B cell (primary cell): ENCODE measurements around the gene SIPA1. TPM values are rescaled to one million over a fixed set of nuclear protein-coding genes. Genes with fewer than 3 reads are reported as not detected.
A peak's percentile ranks its signal among the peaks of the same experiment; 100 is the strongest.

Experiments
- ATAC-seq: fragments of 200-7000 bp; cut with Tn5 transposase; one replicate; pipeline ENCODE4 v1.10.0; 2021; ENCODE audit warnings: low read depth, mild to moderate bottlenecking, moderate number of reproducible peaks, moderate library complexity
- CTCF ChIA-PET: fragments of 350-600 bp; sonication (Branson Sonifier 250); formaldehyde crosslinking; loops from one replicate; lab custom pipeline; 2021; ENCODE audit warnings: antibody characterized with exemption, inconsistent platforms; lab: Charles Lee
- POLR2A ChIA-PET: fragments of 350-600 bp; sonication (Branson Sonifier 250); formaldehyde crosslinking; loops from one replicate; lab custom pipeline; 2021; ENCODE audit warnings: antibody characterized with exemption; lab: Charles Lee
- DNase-seq: peaks from one replicate; pipeline ENCODE4 v3.0.0; 2013
- H2AFZ ChIP-seq: 2 replicates; pipeline ENCODE4 v1.6.1; 2012; ENCODE audit warnings: mild to moderate bottlenecking, low read depth, low read length; ENCODE audit not compliant: insufficient read depth, poor library complexity, severe bottlenecking
- H3K27ac ChIP-seq, 2 donors: 1 replicate in 1 of 2; 2 replicates in 1 of 2; pipeline ENCODE4 v1.5.1; 2012 to 2013; ENCODE audit warnings: low read length in 2 of 2, mild to moderate bottlenecking in 2 of 2, moderate library complexity in 1 of 2
- H3K27me3 ChIP-seq, 4 experiments: fragments of 200-600 bp in 1 of 4; sonication (generic) in 1 of 4; replicated peaks in 1 of 4; 1 replicate in 2 of 4; 2 replicates in 2 of 4; pipeline versions ENCODE4 v1.6.1 to v1.7.0; 2013 to 2016; ENCODE audit warnings: low read length in 3 of 4, mild to moderate bottlenecking in 2 of 4, mixed read lengths in 1 of 4, moderate library complexity in 1 of 4; ENCODE audit not compliant: insufficient read depth in 4 of 4, control insufficient read depth in 3 of 4; ENCODE audit errors: control extremely low read depth in 1 of 4
- H3K36me3 ChIP-seq, 2 experiments: replicated peaks in 1 of 2; 1 replicate in 1 of 2; 2 replicates in 1 of 2; pipeline versions ENCODE4 v1.6.1 to v1.7.1; 2013; ENCODE audit warnings: low read length in 1 of 2; ENCODE audit not compliant: insufficient read depth in 2 of 2, control insufficient read depth in 1 of 2; ENCODE audit errors: control extremely low read depth in 1 of 2, extremely low read depth in 1 of 2
- H3K4me1 ChIP-seq, 2 donors: fragments of 200-600 bp in 1 of 2; sonication (generic) in 1 of 2; 1 replicate in 1 of 2; 2 replicates in 1 of 2; pipeline versions ENCODE4 v1.5.1 to v1.6.1; 2013 to 2017; ENCODE audit warnings: low read length in 2 of 2; ENCODE audit not compliant: control insufficient read depth in 2 of 2, insufficient read depth in 2 of 2
- H3K4me2 ChIP-seq: replicated peaks from 2 replicates; pipeline ENCODE3; 2012; ENCODE audit warnings: mild to moderate bottlenecking, low read depth, low read length; ENCODE audit not compliant: poor library complexity, severe bottlenecking
- H3K4me3 ChIP-seq, 5 experiments: fragments of 200-600 bp in 1 of 5; sonication (generic) in 1 of 5; 1 replicate in 3 of 5; 2 replicates in 2 of 5; pipeline versions ENCODE4 v1.5.1 to v1.7.0; 2011 to 2016; ENCODE audit warnings: low read length in 4 of 5, mild to moderate bottlenecking in 4 of 5, low read depth in 2 of 5, control low read depth in 1 of 5, moderate library complexity in 1 of 5; ENCODE audit not compliant: insufficient read depth in 1 of 5; ENCODE audit errors: control extremely low read depth in 1 of 5, extremely low read depth in 1 of 5
- H3K79me2 ChIP-seq: fragments of 200-600 bp; sonication (generic); one replicate; pipeline ENCODE4 v1.6.0; 2016; ENCODE audit warnings: low read length; ENCODE audit not compliant: control insufficient read depth, insufficient read depth
- H3K9ac ChIP-seq: fragments of 200-600 bp; sonication (generic); 2 replicates; pipeline ENCODE4 v1.6.1; 2017; ENCODE audit warnings: mild to moderate bottlenecking, low read length, moderate library complexity
- H3K9me3 ChIP-seq, 3 donors: one replicate each; pipeline versions ENCODE4 v1.6.1 to v1.7.1; 2013; ENCODE audit warnings: low read length in 2 of 3; ENCODE audit not compliant: control insufficient read depth in 2 of 3, insufficient read depth in 1 of 3; ENCODE audit errors: control extremely low read depth in 1 of 3
- H4K20me1 ChIP-seq: 2 replicates; pipeline ENCODE4 v1.6.0; 2012; ENCODE audit warnings: mild to moderate bottlenecking, low read length; ENCODE audit not compliant: insufficient read depth, control insufficient read depth, poor library complexity, severe bottlenecking
- H3K27ac Mint-ChIP-seq: one replicate; pipeline ENCODE4 v1.8.0; 2021; ENCODE audit warnings: mixed read lengths
- H3K27me3 Mint-ChIP-seq: one replicate; pipeline ENCODE4 v1.8.0; 2021; ENCODE audit warnings: mixed read lengths
- H3K4me1 Mint-ChIP-seq: one replicate; pipeline ENCODE4 v1.8.0; 2021; ENCODE audit warnings: mixed read lengths
- H3K4me3 Mint-ChIP-seq: one replicate; pipeline ENCODE4 v1.8.0; 2021; ENCODE audit warnings: mixed read lengths
- H3K9me3 Mint-ChIP-seq: one replicate; pipeline ENCODE4 v1.8.0; 2022; ENCODE audit warnings: mixed read lengths; ENCODE audit not compliant: insufficient read depth
- CTCF ChIP-seq: fragments of 200-600 bp; IDR thresholded peaks from one replicate; pipeline ENCODE4 v1.8.0; 2022; ENCODE audit warnings: antibody characterized with exemption, mild to moderate bottlenecking
- EZH2 ChIP-seq: IDR thresholded peaks from 2 replicates; pipeline ENCODE4 v1.6.1; 2012; ENCODE audit warnings: borderline replicate concordance, low read depth, mild to moderate bottlenecking, moderate library complexity, low read length; ENCODE audit not compliant: insufficient read depth, poor library complexity, severe bottlenecking
- WGBS: methylation state at CpG from one replicate; pipeline ENCODE4 v1.1.5; 2013; ENCODE audit warnings: missing lambda C conversion rate; ENCODE audit not compliant: insufficient coverage; 5-methylcytosine and 5-hydroxymethylcytosine counted together
- intact Hi-C: fragments of 100-400 bp; cut with micrococcal nuclease; formaldehyde crosslinking; loops from one replicate; pipeline ENCODE4 v1.10.0; 2022
- polyA plus RNA-seq: library from polyadenylated mRNA; depleted of rRNA; stranded (reverse); fragments of >200 nt; gene quantifications from 2 replicates; pipeline ENCODE4 v1.2.3, GENCODE V29; 2012
- total RNA-seq, 2 donors: library from RNA; stranded (reverse); fragments of 120-200 nt in 1 of 2; gene quantifications; 1 replicate in 1 of 2; 2 replicates in 1 of 2; pipeline versions ENCODE4 v1.2.3 to v1.2.4, GENCODE V29; 2013 to 2022

The SIPA1 gene
- total and polyA plus RNA-seq, 2 donors (not counting 1 experiment from before 2014, with no cell fraction given): 314 to 448 TPM

- H2AFZ ChIP-seq: no peak overlapping the region
- ChIA-PET CTCF (interaction anchor here (1.9 kb wide), 1 partner anchor 32 kb away, joined by 5 read pairs; no protein-coding TSS in a partner anchor), POLR2A (interaction anchor here (0.8 kb wide), 1 partner anchor 28 kb away, joined by 4 read pairs; no protein-coding TSS in a partner anchor)
- no peak overlapping the region for H3K4me2 ChIP-seq
- WGBS: 91% methylated on average over 5 of the region's 5 CpGs
- H3K79me2 ChIP-seq: peaks cover 48% of the 10 kb centered on the region
- H3K9ac ChIP-seq: no peak overlapping the region
- peaks cover 0 to 59% of the 10 kb centered on the region in 2 experiments for H3K36me3 ChIP-seq
- peaks cover 41% of the 10 kb centered on the region for H4K20me1 ChIP-seq
- no peak for DNase-seq
- H3K27me3 ChIP-seq: no peaks in the 10 kb centered on the region
- peaks cover 32 to 35% of the 10 kb centered on the region in 2 donors for H3K4me1 ChIP-seq
- H3K4me3 ChIP-seq: no peak overlapping the region
- intact Hi-C loops: loop anchor here (10.0 kb wide), 1 partner anchor 495 kb away; the partner anchor contains the start of genes TM7SF2 and ZNHIT2
- H3K9me3 Mint-ChIP-seq: no peaks in the 10 kb centered on the region
- no peak for ATAC-seq
- peak overlapping the region; percentile 78 for H3K27ac Mint-ChIP-seq
- peak overlapping the region in 1 of 2 donors; percentile 89 for H3K27ac ChIP-seq
- TF ChIP-seq CTCF (no peak), EZH2 (no peak)
- H3K4me3 Mint-ChIP-seq: no peak overlapping the region
- H3K9me3 ChIP-seq: peaks cover 0 to 5% (median 0%) of the 10 kb centered on the region in 3 donors
- peaks cover 42% of the 10 kb centered on the region for H3K4me1 Mint-ChIP-seq
- no peaks in the 10 kb centered on the region for H3K27me3 Mint-ChIP-seq
Measured at GRCh38 chr11:65609665-65610064, 28.2 kb upstream of the SIPA1 start.

GRCh38 chr11:65610404-65610803, 27.5 kb upstream of the SIPA1 start:
- no peak overlapping the region for H2AFZ ChIP-seq
- CTCF ChIA-PET: interaction anchor here (1.9 kb wide), 1 partner anchor 33 kb away, joined by 5 read pairs; no protein-coding TSS in a partner anchor
- Mint-ChIP-seq H3K27me3 (no peaks in the 10 kb centered on the region), H3K9me3 (no peaks in the 10 kb centered on the region), H3K27ac (peak overlapping the region; percentile 78), H3K4me1 (peaks cover 42% of the 10 kb centered on the region), H3K4me3 (no peak overlapping the region)
- POLR2A ChIA-PET: interaction anchor here (0.8 kb wide), 1 partner anchor 29 kb away, joined by 4 read pairs; no protein-coding TSS in a partner anchor
- H3K27me3 ChIP-seq: no peaks in the 10 kb centered on the region
- no peak for DNase-seq
- ATAC-seq: no peak
- H3K9me3 ChIP-seq: peaks cover 0 to 5% (median 0%) of the 10 kb centered on the region in 3 donors
- H3K9ac ChIP-seq: no peak overlapping the region
- peaks cover 41% of the 10 kb centered on the region for H4K20me1 ChIP-seq
- H3K79me2 ChIP-seq: peaks cover 50% of the 10 kb centered on the region
- H3K27ac ChIP-seq: peak overlapping the region in 1 of 2 donors; percentile 89
- TF ChIP-seq EZH2: no peak
- TF ChIP-seq CTCF: no peak
- intact Hi-C loops: loop anchor here (10.0 kb wide), 1 partner anchor 496 kb away; the partner anchor contains the start of genes TM7SF2 and ZNHIT2
- no peak overlapping the region for H3K4me3 ChIP-seq
- peaks cover 0 to 52% of the 10 kb centered on the region in 2 experiments for H3K36me3 ChIP-seq
- WGBS: 91% methylated on average over 3 of the region's 6 CpGs
- H3K4me2 ChIP-seq: peak overlapping the region; percentile 84
- H3K4me1 ChIP-seq: peaks cover 32 to 35% of the 10 kb centered on the region in 2 donors
